SK-N-MC (cell line): ENCODE measurements around the gene ABLIM2.

Experiments
- DNase-seq: peaks from one replicate; pipeline ENCODE4 v3.0.0-alpha.2; 2011; ENCODE audit warnings: low read depth, low spot score
- H3K27ac ChIP-seq: fragments of 200-600 bp; sonication (generic); 2 replicates; pipeline ENCODE4 v1.5.1; 2016; ENCODE audit warnings: mixed run types
- H3K36me3 ChIP-seq: fragments of 200-600 bp; sonication (generic); 2 replicates; pipeline ENCODE4 v1.6.1; 2017; ENCODE audit warnings: antibody characterized with exemption, low read length, mixed read lengths; ENCODE audit not compliant: insufficient read depth
- H3K4me3 ChIP-seq: fragments of 200-600 bp; sonication (generic); 2 replicates; pipeline ENCODE4 v1.5.1; 2016
- H3K9ac ChIP-seq: fragments of 200-600 bp; sonication (generic); 2 replicates; pipeline ENCODE4 v1.8.0; 2017; ENCODE audit warnings: mixed run types, mixed read lengths; ENCODE audit not compliant: insufficient read length
- H3K9me3 ChIP-seq: fragments of 200-600 bp; sonication (generic); 2 replicates; pipeline ENCODE4 v1.6.1; 2017; ENCODE audit warnings: low read depth, mild to moderate bottlenecking, antibody characterized with exemption, low read length, moderate library complexity, mixed read lengths
- EZH2 ChIP-seq: fragments of 200-600 bp; sonication (generic); IDR thresholded peaks from one replicate; pipeline ENCODE4 v1.6.1; 2017; ENCODE audit warnings: antibody characterized with exemption
- FOXP2 ChIP-seq: optimal IDR thresholded peaks from 2 replicates; pipeline ENCODE3; 2011; ENCODE audit warnings: mild to moderate bottlenecking, moderate library complexity; ENCODE audit not compliant: insufficient read depth; ENCODE audit errors: extremely low read length, control extremely low read depth
- POLR2AphosphoS5 ChIP-seq: IDR thresholded peaks from 2 replicates; pipeline ENCODE4 v1.6.1; 2012; ENCODE audit warnings: mild to moderate bottlenecking, low read depth, low read length, borderline replicate concordance

The ABLIM2 gene

GRCh38 chr4:8123870-8124269 lies 34.7 kb downstream of the ABLIM2 start:
- no peak for DNase-seq
- Histone ChIP-seq H3K36me3 (no peaks in the 10 kb centered on the region), H3K9me3 (no peaks in the 10 kb centered on the region), H3K9ac (no peak overlapping the region), H3K27ac (no peak overlapping the region), H3K4me3 (no peak overlapping the region)
- TF ChIP-seq FOXP2 (no peak), POLR2AphosphoS5 (no peak), EZH2 (no peak)

- Histone ChIP-seq H3K9me3 (no peaks in the 10 kb centered on the region), H3K27ac (no peak overlapping the region), H3K9ac (no peak overlapping the region), H3K4me3 (no peak overlapping the region), H3K36me3 (no peaks in the 10 kb centered on the region)
- no peak for DNase-seq
- TF ChIP-seq POLR2AphosphoS5 (no peak), FOXP2 (no peak), EZH2 (no peak)
These were observed 35.2 kb downstream of the ABLIM2 start for GRCh38 chr4:8123389-8123788.

DNA sequence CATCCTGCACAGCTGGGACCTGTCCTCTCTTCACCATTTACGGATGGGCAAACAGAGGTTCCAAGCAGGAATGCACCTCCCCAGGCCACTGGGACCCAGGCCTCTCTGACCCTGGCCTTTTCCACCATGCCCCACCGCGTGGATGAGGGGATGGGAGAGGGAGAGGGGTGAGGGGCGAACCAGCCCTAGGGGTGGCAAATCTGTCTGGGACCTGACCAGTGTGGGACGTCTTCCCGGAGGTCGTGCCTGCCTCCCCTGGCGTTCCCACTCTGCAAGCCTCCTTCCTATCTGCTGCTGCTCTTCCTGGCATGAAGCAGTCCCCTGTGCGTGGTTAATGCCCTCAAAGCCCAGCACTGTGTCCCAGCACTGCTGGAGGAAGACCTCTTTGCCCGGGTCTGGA lies 35.9 kb downstream of the ABLIM2 start:
- no peaks in the 10 kb centered on the region for H3K9me3 ChIP-seq
- DNase-seq: no peak
- no peak overlapping the region for H3K4me3 ChIP-seq
- no peak for TF ChIP-seq EZH2
- TF ChIP-seq POLR2AphosphoS5: no peak
- TF ChIP-seq FOXP2: no peak
- H3K9ac ChIP-seq: no peak overlapping the region
- H3K36me3 ChIP-seq: no peaks in the 10 kb centered on the region
- H3K27ac ChIP-seq: no peak overlapping the region

DNA sequence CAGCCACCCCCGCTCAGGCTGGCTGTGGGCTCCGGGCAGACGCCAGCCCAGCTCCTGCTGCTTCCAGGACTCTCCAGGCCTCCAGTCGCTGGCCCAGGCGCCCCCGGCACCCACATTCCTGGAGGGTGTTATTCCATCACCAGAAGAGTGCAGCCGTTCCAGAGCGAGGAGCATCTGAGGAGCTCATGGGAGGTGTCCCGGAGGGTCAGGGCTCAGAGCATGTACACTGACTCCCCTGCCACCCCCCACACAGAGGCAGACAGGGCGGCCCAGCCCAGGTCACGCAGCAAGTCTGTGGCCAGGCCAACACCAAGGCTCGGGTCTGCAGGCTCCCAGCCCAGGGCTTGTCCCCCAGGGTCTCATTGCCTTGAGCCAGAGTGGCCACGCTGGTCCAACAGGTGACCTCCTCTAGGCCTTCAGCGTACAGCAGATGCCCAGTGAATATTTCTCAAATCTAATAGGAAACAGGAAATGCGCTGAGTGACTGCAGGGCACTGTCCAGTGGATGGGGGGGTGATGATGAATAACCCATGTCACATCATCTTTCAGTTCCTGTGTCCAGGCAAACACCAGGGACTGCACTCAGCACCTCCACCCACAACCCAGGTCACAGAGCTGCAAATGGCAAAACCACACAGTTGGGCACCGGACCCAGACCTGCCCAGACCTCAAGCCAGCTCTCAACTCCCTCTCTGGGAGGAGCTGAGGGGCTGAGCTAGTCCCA lies 37.2 kb downstream of the ABLIM2 start:
- no peaks in the 10 kb centered on the region for H3K9me3 ChIP-seq
- no peak for DNase-seq
- no peaks in the 10 kb centered on the region for H3K36me3 ChIP-seq
- H3K4me3 ChIP-seq: no peak overlapping the region
- H3K27ac ChIP-seq: no peak overlapping the region
- no peak for TF ChIP-seq EZH2
- no peak for TF ChIP-seq FOXP2
- no peak for TF ChIP-seq POLR2AphosphoS5
- H3K9ac ChIP-seq: no peak overlapping the region

- TF ChIP-seq FOXP2 (no peak), EZH2 (no peak), POLR2AphosphoS5 (no peak)
- no peaks in the 10 kb centered on the region for H3K9me3 ChIP-seq
- DNase-seq: no peak
- no peak overlapping the region for H3K4me3 ChIP-seq
- no peak overlapping the region for H3K27ac ChIP-seq
- H3K36me3 ChIP-seq: no peaks in the 10 kb centered on the region
- H3K9ac ChIP-seq: no peak overlapping the region
These were observed 38.1 kb downstream of the ABLIM2 start for GRCh38 chr4:8120501-8120900.

DNA sequence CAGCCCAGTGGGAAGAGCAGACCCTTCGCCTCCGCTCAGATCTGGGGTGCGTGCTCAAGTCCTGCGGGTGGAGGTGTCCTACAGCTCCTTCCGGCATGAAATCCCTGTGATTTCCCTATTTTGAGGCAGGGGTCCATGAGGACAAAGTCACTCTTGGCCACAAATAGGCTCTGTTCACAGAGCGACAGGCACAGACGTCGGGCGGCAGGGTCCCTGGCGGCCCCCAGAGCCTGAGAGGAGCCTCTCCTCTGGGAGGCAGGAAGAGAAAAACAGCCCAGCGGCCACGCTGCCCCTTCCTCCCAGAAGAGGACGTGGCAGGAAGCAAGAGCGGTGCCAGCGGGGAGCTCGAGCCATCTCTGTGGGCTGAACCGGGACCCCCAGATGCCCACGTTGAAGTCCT lies 38.7 kb downstream of the ABLIM2 start:
- no peak for TF ChIP-seq POLR2AphosphoS5
- H3K27ac ChIP-seq: no peak overlapping the region
- DNase-seq: no peak
- H3K36me3 ChIP-seq: no peaks in the 10 kb centered on the region
- H3K9ac ChIP-seq: no peak overlapping the region
- no peak overlapping the region for H3K4me3 ChIP-seq
- no peaks in the 10 kb centered on the region for H3K9me3 ChIP-seq

DNA sequence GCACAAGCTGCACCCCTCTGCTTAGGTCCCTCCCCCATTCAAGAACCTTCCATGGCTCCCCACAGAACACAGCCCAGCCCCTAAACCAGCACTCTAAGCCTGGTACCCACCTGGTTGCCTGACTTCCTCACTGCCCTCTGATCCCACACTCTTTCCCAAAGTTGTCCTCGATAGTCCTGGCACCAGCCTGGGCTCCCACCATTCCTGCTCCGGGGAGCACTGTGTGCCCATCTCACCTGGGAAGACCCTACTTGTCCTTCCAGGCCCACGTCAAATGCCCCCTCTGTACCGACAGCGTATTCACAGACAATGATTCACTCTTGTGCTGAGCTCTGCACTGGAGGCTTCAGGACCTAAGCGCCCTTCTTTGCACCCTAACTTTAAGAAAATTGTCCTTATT lies 40.1 kb downstream of the ABLIM2 start:
- H3K9ac ChIP-seq: no peak overlapping the region
- no peak for DNase-seq
- TF ChIP-seq POLR2AphosphoS5: no peak
- TF ChIP-seq FOXP2: no peak
- TF ChIP-seq EZH2: no peak
- no peak overlapping the region for H3K27ac ChIP-seq
- H3K9me3 ChIP-seq: no peaks in the 10 kb centered on the region
- no peaks in the 10 kb centered on the region for H3K36me3 ChIP-seq
- no peak overlapping the region for H3K4me3 ChIP-seq

GRCh38 chr4:8118035-8118434 lies 40.6 kb downstream of the ABLIM2 start:
- Histone ChIP-seq H3K27ac (no peak overlapping the region), H3K9me3 (no peaks in the 10 kb centered on the region), H3K9ac (no peak overlapping the region), H3K4me3 (no peak overlapping the region), H3K36me3 (no peaks in the 10 kb centered on the region)
- DNase-seq: no peak
- TF ChIP-seq EZH2 (no peak), POLR2AphosphoS5 (no peak)

- no peaks in the 10 kb centered on the region for H3K9me3 ChIP-seq
- no peak overlapping the region for H3K4me3 ChIP-seq
- no peak for DNase-seq
- no peaks in the 10 kb centered on the region for H3K36me3 ChIP-seq
- TF ChIP-seq EZH2 (no peak), FOXP2 (no peak), POLR2AphosphoS5 (no peak)
- H3K27ac ChIP-seq: no peak overlapping the region
- no peak overlapping the region for H3K9ac ChIP-seq
These were observed 41.3 kb downstream of the ABLIM2 start for GRCh38 chr4:8117278-8117682.
